ENCODE results near the gene RABEP1.

The RABEP1 gene

DNA sequence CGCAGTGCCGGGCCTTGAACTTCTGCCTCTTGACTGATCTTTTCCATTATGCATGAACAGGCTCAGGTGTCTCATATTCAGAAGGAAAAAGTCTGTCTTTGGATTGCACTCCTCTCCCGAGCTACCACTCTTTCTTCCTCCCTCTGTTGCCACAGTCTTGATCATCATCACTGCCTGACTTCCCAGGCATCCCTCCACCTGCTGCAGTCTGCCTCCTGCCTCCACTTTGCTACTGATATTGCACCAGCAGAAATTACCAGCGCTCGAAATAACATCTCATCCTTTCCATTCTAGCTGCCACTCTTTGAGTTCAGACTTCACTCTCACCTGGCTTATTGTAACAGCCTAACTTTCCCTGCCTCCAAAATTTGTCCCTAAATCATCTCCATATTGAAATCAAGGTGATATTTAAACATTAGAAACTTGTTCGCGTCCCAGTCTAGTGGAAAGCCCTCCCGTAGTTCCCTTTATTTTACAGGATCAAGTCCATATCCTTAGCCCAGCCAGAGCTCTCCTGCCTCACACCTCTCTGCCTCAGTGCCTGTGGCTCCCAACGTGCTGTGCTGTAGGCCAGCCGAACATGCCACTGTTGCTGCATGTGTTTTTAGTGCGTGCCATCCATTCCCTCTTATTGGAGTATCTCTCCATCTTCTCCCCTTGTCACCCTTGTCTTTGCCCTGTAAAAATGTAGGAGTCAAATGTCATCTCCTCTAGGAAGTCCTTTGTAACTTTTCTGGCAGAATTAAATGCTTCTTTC is 97.4 kb downstream of the RABEP1 start:
- H3K4me3 ChIP-seq (ENCODE audit: low read depth, low read length), result no peak overlapping the region
- TF ChIP-seq, protein P1, sequence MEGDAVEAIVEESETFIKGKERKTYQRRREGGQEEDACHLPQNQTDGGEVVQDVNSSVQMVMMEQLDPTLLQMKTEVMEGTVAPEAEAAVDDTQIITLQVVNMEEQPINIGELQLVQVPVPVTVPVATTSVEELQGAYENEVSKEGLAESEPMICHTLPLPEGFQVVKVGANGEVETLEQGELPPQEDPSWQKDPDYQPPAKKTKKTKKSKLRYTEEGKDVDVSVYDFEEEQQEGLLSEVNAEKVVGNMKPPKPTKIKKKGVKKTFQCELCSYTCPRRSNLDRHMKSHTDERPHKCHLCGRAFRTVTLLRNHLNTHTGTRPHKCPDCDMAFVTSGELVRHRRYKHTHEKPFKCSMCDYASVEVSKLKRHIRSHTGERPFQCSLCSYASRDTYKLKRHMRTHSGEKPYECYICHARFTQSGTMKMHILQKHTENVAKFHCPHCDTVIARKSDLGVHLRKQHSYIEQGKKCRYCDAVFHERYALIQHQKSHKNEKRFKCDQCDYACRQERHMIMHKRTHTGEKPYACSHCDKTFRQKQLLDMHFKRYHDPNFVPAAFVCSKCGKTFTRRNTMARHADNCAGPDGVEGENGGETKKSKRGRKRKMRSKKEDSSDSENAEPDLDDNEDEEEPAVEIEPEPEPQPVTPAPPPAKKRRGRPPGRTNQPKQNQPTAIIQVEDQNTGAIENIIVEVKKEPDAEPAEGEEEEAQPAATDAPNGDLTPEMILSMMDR (IDR thresholded peaks at IDR 0.05; ENCODE audit: borderline replicate concordance, insufficient read depth, low read depth, low read length), result no peak

DNA sequence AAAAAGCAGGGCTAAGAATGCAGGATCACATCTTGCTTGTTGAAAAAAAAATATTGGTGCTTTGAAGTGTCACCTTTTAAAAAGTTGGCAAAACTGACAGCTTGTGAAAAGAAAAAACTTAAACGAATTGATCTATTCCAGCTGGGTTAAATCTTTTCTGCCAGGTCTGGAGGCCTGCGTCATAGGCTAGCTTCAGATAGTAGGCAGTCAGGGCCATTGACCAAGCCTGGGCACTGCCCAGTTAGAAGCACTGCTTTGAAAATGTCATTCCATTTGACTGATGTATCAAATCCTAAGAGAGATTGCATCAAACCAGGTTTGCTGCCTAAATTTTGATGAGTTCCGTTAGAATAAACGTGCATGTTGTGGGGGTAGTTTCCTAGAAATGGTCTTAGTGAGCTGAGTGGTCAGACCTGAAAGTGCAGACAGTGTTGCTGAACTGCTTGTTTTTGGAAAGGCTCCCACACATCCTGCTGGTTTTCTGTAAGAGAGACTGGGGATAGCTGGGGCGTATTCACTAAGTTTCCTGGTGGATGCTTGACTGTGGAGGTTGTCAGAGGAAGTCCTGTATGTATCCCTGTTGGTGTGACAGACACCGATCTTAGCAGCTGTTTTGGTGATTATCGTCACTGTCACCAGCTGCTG is 98.5 kb downstream of the RABEP1 start:
- H3K4me3 ChIP-seq (ENCODE audit: low read depth, low read length), result no peak overlapping the region
- TF ChIP-seq, protein P1 (IDR thresholded peaks at IDR 0.05; ENCODE audit: borderline replicate concordance, insufficient read depth, low read depth, low read length), result no peak

DNA sequence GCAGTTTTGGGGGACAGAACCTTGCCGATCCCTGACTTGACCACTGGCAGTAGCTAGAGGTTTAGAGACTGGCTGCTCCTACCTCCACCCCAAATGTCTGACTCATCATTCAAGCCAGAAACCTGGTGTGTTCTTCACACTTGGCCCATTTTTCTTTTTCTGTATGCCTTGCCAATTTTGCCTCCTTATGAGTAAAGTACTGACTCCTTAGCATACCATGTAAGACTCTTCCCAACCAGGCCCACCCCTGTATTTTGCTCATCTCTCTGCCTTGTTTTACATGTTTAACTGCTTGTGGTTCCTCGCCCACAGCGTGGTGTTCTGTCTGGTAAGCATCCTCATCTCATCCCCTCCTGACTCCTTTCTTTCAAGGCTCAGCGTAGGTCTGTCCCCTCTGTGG is 99.5 kb downstream of the RABEP1 start:
- no peak overlapping the region for H3K4me3 ChIP-seq (ENCODE audit: low read depth, low read length)
- TF ChIP-seq, protein P1 (IDR thresholded peaks at IDR 0.05; ENCODE audit: borderline replicate concordance, insufficient read depth, low read depth, low read length), result no peak

DNA sequence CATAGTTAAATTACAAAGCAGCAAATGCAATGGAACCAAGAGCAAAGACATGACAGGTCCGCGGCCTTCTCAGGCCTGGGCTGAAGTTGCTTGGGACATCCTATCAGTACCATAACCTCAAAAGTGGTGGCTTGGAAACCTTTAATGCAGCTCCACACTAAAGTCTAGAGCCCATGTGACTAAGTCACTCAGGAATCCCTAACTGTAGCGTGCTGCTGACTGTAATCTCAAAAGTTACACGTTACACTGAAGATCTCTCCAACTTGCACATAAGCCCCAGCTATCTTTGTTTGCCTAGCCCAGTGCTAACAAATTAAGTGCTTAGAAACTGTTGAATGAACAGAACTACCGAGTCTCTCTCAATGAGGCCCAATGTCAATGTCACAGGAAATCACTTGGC is 109.6 kb downstream of the RABEP1 start:
- H3K4me3 ChIP-seq (ENCODE audit: low read depth, low read length), result no peak overlapping the region
- TF ChIP-seq, protein P1 (IDR thresholded peaks at IDR 0.05; ENCODE audit: borderline replicate concordance, insufficient read depth, low read depth, low read length), result no peak

DNA sequence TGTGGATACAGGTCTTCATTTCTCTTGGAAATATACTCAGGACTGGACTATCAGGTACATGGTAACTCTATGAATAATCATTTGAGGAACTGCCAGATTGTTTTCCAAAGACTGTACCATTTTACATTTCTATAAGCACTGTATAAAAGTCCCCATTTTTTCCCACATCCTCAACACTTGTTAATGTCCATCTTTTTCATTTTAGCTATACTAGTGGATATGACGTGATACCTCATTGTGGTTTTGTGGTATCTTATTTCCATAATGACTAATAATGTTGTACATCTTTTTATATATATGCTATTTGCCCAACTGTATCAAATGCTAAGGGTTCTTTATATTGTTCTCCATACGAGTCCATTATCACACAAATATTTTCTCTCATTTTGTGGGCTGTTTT is 114.5 kb downstream of the RABEP1 start:
- TF ChIP-seq, protein P1 (IDR thresholded peaks at IDR 0.05; ENCODE audit: borderline replicate concordance, insufficient read depth, low read depth, low read length), result no peak
- no peak overlapping the region for H3K4me3 ChIP-seq (ENCODE audit: low read depth, low read length)

DNA sequence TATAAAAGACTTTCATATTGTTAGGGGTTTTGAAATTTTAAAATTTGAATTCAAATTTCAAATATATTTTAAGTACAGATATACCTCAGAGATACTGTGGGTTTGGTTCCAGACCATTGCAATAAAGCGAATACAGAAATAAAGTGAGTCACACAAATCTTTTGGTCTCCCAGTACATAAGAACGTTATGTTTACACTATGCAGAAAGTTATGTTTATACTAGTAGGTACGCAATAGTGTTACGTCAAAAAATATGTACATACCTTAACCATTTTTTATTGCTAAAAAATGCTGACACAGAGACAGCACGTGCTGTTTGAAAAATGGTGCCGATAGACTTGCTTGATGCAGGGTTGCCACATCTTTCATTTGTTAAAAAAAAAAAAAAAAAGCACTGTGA is 117.7 kb downstream of the RABEP1 start:
- TF ChIP-seq, protein P1 (IDR thresholded peaks at IDR 0.05; ENCODE audit: borderline replicate concordance, insufficient read depth, low read depth, low read length), result no peak
- H3K4me3 ChIP-seq (ENCODE audit: low read depth, low read length), result no peak overlapping the region

DNA sequence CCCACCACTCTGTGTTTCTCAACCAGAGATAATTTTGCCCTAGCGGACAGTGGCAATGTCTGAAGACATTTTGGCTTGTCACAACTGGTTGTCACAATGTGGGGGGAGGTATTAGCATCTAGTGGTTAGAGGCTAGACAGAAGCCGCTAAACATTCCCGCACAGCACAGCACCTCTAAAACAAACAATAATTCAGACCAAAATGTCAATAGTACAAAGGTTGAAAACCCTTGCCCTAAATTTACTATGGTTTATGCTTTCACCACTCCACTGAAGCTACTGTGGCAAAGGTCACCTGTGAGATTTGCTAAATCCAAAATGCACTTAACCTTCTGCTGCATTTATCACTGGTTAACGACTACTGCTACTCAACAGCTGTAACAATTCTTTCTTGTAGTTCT is 123.3 kb downstream of the RABEP1 start:
- no peak overlapping the region for H3K4me3 ChIP-seq (ENCODE audit: low read depth, low read length)
- TF ChIP-seq, protein P1 (IDR thresholded peaks at IDR 0.05; ENCODE audit: borderline replicate concordance, insufficient read depth, low read depth, low read length), result no peak
